Articular chondrocyte of knee joint (primary cell): ENCODE results near the gene CIZ1. TPM values are rescaled to one million over a fixed set of nuclear protein-coding genes. Genes with fewer than 3 reads are reported as not detected.

Experiments
- total RNA-seq: library from RNA; depleted of rRNA; stranded (reverse); fragments of >200 nt; gene quantifications from 2 replicates; pipeline ENCODE4 v1.2.3, GENCODE V29; 2012

Gene CIZ1, protein sequence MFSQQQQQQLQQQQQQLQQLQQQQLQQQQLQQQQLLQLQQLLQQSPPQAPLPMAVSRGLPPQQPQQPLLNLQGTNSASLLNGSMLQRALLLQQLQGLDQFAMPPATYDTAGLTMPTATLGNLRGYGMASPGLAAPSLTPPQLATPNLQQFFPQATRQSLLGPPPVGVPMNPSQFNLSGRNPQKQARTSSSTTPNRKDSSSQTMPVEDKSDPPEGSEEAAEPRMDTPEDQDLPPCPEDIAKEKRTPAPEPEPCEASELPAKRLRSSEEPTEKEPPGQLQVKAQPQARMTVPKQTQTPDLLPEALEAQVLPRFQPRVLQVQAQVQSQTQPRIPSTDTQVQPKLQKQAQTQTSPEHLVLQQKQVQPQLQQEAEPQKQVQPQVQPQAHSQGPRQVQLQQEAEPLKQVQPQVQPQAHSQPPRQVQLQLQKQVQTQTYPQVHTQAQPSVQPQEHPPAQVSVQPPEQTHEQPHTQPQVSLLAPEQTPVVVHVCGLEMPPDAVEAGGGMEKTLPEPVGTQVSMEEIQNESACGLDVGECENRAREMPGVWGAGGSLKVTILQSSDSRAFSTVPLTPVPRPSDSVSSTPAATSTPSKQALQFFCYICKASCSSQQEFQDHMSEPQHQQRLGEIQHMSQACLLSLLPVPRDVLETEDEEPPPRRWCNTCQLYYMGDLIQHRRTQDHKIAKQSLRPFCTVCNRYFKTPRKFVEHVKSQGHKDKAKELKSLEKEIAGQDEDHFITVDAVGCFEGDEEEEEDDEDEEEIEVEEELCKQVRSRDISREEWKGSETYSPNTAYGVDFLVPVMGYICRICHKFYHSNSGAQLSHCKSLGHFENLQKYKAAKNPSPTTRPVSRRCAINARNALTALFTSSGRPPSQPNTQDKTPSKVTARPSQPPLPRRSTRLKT
- 32.5 and 38.3 TPM in 2 replicates for total RNA-seq

DNA sequence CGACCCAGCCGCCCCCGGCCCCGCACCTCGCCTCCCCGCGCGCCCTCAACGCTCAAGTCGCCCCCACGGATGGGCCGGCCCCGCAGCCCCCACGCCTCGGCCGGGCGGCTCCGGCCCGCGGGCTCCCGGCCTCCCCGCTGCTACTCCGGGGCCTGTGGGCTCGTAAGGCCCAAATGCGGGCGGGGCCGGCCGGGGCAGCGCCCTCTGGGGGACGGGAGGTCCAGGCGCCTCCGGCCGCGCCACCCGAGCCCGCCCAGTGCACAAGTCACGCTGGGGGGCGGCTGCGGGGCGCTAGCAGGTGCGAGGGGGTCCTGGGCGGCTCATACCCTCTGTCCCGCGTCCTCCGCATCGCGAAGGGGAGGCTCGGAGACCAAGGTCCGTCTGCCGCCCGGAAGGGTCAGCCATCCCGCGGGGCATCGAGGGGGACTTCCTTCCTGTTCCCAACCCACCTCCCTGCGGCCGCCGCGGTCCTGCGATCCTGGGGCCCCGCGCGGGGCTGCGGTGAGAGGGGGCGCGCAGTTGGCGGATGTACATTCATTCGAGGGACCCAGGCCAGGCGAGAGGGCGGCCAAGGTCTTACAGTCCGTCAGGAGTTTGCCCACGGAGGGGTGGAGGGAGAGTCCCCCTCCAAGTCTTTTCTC is at the start of gene CIZ1:
Gene CIZ1, minus strand, starts transcription at position 167 of the 641 bp plus-strand sequence. CDS start 715 bp downstream, outside the sequence.

DNA sequence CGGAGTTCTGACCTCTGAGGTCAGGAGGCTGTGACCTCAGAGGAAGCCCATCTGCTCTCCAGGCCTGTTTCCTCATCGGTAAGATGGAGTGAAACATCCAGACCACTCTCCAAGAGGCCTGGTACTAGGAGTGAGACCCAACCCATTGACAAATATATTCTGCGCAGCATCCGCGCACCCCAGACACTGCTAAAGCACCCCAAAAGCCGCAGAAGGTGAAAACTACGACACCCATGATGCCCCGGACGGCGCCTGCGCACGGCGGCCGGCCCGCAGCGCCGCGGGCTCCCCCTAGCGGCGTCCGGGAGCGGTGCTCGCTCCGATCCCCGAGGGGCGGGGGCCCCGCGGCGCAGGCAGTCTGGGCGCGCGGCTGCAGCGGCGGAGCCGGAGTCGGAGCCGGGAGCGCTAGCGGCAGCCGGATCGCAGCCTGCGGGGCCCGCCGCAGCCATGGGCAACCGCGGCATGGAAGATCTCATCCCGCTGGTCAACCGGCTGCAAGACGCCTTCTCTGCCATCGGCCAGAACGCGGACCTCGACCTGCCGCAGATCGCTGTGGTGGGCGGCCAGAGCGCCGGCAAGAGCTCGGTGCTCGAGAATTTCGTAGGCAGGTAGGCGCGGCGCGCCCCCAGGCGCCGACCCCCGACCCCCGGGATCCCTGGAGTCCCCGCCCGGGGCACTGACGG is 11.8 kb upstream of the CIZ1 start, which contains the start of gene DNM1:
Gene DNM1, plus strand, starts transcription at position 356 of the 683 bp plus-strand sequence. Its CDS starts 92 bp downstream, at position 448.

GRCh38 chr9:128159784-128160602 is 31.4 kb downstream of the CIZ1 start, which contains the start of gene BBLN:
Gene BBLN (plus strand): TSS chr9:128160265. CDS start chr9:128160408, 143 bp downstream.

GRCh38 chr9:128149001-128149701 is 42.2 kb downstream of the CIZ1 start, which contains the start of gene LCN2:
Gene LCN2 (plus strand): TSS chr9:128149453. CDS start chr9:128149526, 73 bp downstream.

GRCh38 chr9:128127568-128127989 is 63.8 kb downstream of the CIZ1 start, which contains the start of gene PTGES2:
Gene PTGES2 (minus strand): TSS chr9:128127729. CDS start chr9:128127717, 12 bp downstream.

Other genes starting within 250 kb of the CIZ1 start
- 9.5 and 15.4 TPM in 2 replicates for gene EEIG1, start 210.6 kb downstream of the CIZ1 start, total RNA-seq
- gene NAIF1, start 124.3 kb downstream of the CIZ1 start, total RNA-seq, result 6.3 and 8.8 TPM in 2 replicates
- gene SLC25A25, start 123.3 kb downstream of the CIZ1 start, total RNA-seq, result 16.4 and 19.3 TPM in 2 replicates
- 31.1 and 34.2 TPM in 2 replicates for gene PTGES2, start 63.8 kb downstream of the CIZ1 start, total RNA-seq
- gene LCN2, start 42.1 kb downstream of the CIZ1 start, total RNA-seq, result 0.39 TPM in 1 of 2 replicates, not detected in the other
- 43.0 and 62.7 TPM in 2 replicates for gene BBLN, start 31.3 kb downstream of the CIZ1 start, total RNA-seq
- gene DNM1, start 11.8 kb upstream of the CIZ1 start, total RNA-seq, result 9.4 and 16.5 TPM in 2 replicates
- 112 and 134 TPM in 2 replicates for gene GOLGA2, start 84.4 kb upstream of the CIZ1 start, total RNA-seq
- gene SWI5, start 84.7 kb upstream of the CIZ1 start, total RNA-seq, result 20.1 and 22.7 TPM in 2 replicates
- 12.4 and 16.2 TPM in 2 replicates for gene TRUB2, start 130.9 kb upstream of the CIZ1 start, total RNA-seq
- 29.1 and 33.7 TPM in 2 replicates for gene COQ4, start 131.3 kb upstream of the CIZ1 start, total RNA-seq
- 15.5 and 20.9 TPM in 2 replicates for gene SLC27A4, start 149.0 kb upstream of the CIZ1 start, total RNA-seq
- 33.6 and 36.3 TPM in 2 replicates for gene URM1, start 179.8 kb upstream of the CIZ1 start, total RNA-seq
- gene CERCAM, start 229.3 kb upstream of the CIZ1 start, total RNA-seq, result 110 and 111 TPM in 2 replicates